Activated T-cell treated with anti-CD3 and anti-CD28 coated beads, Interleukin-2, amount 50 U/mL, for 1 hour (primary cell): Measurements from ENCODE around the gene SLC22A15.
"Not testable (repeated sequence)": the region's sequence is repeated elsewhere in the genome, so short reads cannot be mapped to it uniquely, and the experiment has no call there.

Experiments used
- DNase-seq: peaks from one replicate; pipeline ENCODE4 v3.0.0-alpha.2; 2020

The SLC22A15 gene

GRCh38 chr1:115982400-115982799 is 6.1 kb downstream of the SLC22A15 start:
- DNase-seq, result no peak

GRCh38 chr1:115983584-115983983 is 7.3 kb downstream of the SLC22A15 start:
- no peak for DNase-seq

GRCh38 chr1:115987623-115988022 is 11.3 kb downstream of the SLC22A15 start:
- no peak for DNase-seq

- no peak for DNase-seq
Observed at GRCh38 chr1:115988953-115989352, 12.6 kb downstream of the SLC22A15 start.

GRCh38 chr1:115989699-115990098 is 13.4 kb downstream of the SLC22A15 start:
- no peak for DNase-seq

GRCh38 chr1:115991909-115992308 is 15.6 kb downstream of the SLC22A15 start:
- no peak for DNase-seq

GRCh38 chr1:115997921-115998320 is 21.6 kb downstream of the SLC22A15 start:
- not testable (repeated sequence) for DNase-seq

- no peak for DNase-seq
Observed at GRCh38 chr1:116001739-116002487, 25.6 kb downstream of the SLC22A15 start.

GRCh38 chr1:116002781-116003420 is 26.6 kb downstream of the SLC22A15 start:
- DNase-seq, result no peak

- DNase-seq, result no peak
Observed at GRCh38 chr1:116003823-116004222, 27.5 kb downstream of the SLC22A15 start.

- no peak for DNase-seq
Observed at GRCh38 chr1:116006486-116006964, 30.2 kb downstream of the SLC22A15 start.

GRCh38 chr1:116008656-116009390 is 32.5 kb downstream of the SLC22A15 start:
- DNase-seq, result no peak

GRCh38 chr1:116012716-116013115 is 36.4 kb downstream of the SLC22A15 start:
- no peak for DNase-seq

GRCh38 chr1:116015679-116016078 is 39.4 kb downstream of the SLC22A15 start:
- no peak for DNase-seq

- no peak for DNase-seq
Observed at GRCh38 chr1:116018007-116018406, 41.7 kb downstream of the SLC22A15 start.

GRCh38 chr1:116019653-116020253 is 43.4 kb downstream of the SLC22A15 start:
- no peak for DNase-seq

- peak; percentile 26 for DNase-seq
Observed at GRCh38 chr1:116020668-116021272, 44.5 kb downstream of the SLC22A15 start.

- DNase-seq, result no peak
Observed at GRCh38 chr1:116024626-116025025, 48.3 kb downstream of the SLC22A15 start.

GRCh38 chr1:116026631-116027030 is 50.3 kb downstream of the SLC22A15 start:
- DNase-seq, result no peak

GRCh38 chr1:116031302-116031835 is 55.1 kb downstream of the SLC22A15 start:
- no peak for DNase-seq

- no peak for DNase-seq
Observed at GRCh38 chr1:116033322-116033721, 57.0 kb downstream of the SLC22A15 start.

- no peak for DNase-seq
Observed at GRCh38 chr1:116036255-116036654, 59.9 kb downstream of the SLC22A15 start.

GRCh38 chr1:116038679-116039078 is 62.4 kb downstream of the SLC22A15 start:
- no peak for DNase-seq
